LNCAP (cell line): Measurements from ENCODE around the gene TRIM50.

Source experiments
- CTCF ChIP-seq: fragments of 450-650 bp; IDR thresholded peaks from 2 replicates; pipeline ENCODE4 v1.5.1; 2017; ENCODE audit warnings: mild to moderate bottlenecking

The TRIM50 gene

GRCh38 chr7:73354196-73354595 is 26.3 kb upstream of the TRIM50 start:
- no peak for TF ChIP-seq CTCF

GRCh38 chr7:73353243-73353642 is 25.4 kb upstream of the TRIM50 start:
- TF ChIP-seq CTCF: no peak

- no peak for TF ChIP-seq CTCF
These were observed 24.9 kb upstream of the TRIM50 start for GRCh38 chr7:73352784-73353183.

DNA sequence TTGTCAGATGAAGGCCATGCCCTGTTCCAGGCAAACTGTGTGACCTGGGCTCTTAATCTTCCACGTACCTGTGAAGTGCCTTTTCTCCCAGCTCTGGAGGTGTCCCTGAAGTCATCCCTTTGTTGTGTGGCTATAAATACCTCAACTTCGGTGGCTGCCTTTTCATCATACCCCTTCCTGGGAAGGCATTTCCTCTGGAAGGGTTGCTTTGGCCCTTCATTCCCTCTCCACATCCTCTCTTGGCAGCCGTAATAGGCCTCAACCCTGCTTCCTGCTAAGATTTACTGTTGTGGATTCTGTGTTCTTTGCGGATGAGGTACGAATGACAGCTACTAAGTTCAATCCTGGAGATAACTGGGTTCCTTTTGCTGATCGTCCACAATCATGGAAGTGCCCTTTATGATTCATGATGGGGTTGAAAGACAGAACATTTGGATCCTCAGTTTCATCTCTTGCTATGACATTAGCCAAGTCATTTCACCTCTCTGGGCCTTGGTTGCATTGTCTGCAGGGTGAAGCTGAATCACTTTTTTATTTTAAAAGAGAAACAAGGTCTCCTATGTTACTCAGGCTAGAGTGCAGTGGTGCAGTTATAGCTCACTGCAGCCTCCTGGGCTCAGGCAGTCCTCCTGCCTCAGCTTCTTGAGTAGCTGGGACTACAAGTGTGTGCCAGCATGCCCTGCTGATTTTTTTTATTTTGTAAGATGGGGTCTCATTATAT is 23.7 kb upstream of the TRIM50 start:
- no peak for TF ChIP-seq CTCF

DNA sequence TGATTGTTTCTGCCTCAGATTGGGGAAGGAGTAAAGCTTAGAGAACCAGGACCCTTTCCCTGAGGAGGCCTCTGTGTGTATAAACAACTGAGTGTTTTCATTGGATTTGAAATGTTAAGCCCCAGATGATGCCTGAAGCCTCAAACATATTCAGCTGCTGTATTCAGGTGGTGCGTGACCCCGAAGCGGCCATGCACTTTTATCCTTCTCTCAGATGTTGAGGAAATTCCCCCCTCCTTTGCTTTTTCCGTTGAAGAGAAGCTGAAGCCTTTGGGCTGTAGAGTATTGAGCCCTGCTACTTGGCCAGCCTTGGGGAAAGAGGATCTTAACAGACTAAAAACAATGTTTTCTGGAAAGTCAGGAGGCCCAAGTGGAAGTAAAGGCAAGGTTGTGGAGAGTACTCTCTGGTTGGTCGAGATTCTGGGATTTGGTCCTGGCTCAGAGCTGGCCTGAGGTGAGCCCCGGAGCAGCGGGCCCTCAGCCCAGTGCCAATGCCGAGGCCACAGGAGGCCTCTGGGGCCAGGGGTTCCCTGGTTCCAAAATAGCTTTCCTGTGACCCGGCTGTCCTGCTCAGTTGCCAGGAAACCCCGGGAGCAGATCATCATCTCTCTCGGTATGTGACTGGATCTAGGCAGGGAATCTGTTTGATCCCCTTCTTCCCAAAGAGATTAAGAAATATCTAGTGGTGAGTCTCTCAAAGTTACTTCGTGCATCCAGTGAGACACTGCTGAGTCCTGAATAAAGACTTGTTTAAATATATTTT is 22.6 kb upstream of the TRIM50 start:
- no peak for TF ChIP-seq CTCF

GRCh38 chr7:73349763-73350162 is 21.9 kb upstream of the TRIM50 start:
- TF ChIP-seq CTCF: no peak

DNA sequence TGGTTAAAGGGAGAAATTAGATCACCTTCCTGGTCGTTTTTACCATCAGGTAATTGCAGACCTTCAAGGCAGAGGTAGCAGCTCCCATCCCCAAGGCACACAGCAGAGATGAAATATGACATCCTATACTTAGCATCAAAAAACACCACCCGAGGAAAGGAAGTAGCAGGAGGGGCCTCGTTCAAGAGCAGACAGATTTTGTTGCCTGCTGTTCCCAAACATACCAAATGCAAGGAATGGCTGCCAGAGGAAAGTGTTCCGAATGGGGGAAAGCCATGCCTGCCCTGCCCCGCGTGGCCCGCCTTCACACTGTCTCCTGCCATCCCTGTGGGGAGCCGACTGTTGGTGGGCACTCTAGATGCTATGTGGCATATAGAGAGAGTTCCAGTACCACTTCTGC is 18.1 kb upstream of the TRIM50 start:
- TF ChIP-seq CTCF: no peak
